GM12891 (cell line): ENCODE results near the gene DAB2IP.

Experiments used
- DNase-seq: peaks from one replicate; pipeline ENCODE4 v3.0.0; 2011; ENCODE audit warnings: low spot score; ENCODE audit not compliant: insufficient read length
- FAIRE-seq: peaks from 2 replicates; lab custom pipeline; 2011; peaks lifted over from hg19 to GRCh38; lab: Jason Lieb, UNC
- PAX5 ChIP-seq: IDR thresholded peaks from 2 replicates; pipeline ENCODE4 v1.6.1; 2011; ENCODE audit warnings: low read length, moderate library complexity, mild to moderate bottlenecking; ENCODE audit not compliant: insufficient read depth, severe bottlenecking
- POLR2A ChIP-seq: IDR thresholded peaks from 2 replicates; pipeline ENCODE4 v1.6.1; 2011; ENCODE audit warnings: low read depth, low read length, control low read depth
- POLR2AphosphoS5 ChIP-seq: IDR thresholded peaks from 2 replicates; pipeline ENCODE4 v1.6.1; 2011; ENCODE audit warnings: low read depth, low read length, control low read depth
- POU2F2 ChIP-seq: IDR thresholded peaks from 2 replicates; pipeline ENCODE4 v1.6.1; 2011; ENCODE audit warnings: low read depth, mild to moderate bottlenecking, control low read depth, low read length, moderate library complexity
- SPI1 ChIP-seq: IDR thresholded peaks from 2 replicates; pipeline ENCODE4 v1.6.1; 2011; ENCODE audit warnings: low read depth, low read length, control low read depth
- TAF1 ChIP-seq: IDR thresholded peaks from 2 replicates; pipeline ENCODE4 v1.6.1; 2011; ENCODE audit warnings: low read depth, low read length, control low read depth

Gene DAB2IP

GRCh38 chr9:121673576-121673975 is 22.1 kb downstream of the DAB2IP start:
- FAIRE-seq (no peak), DNase-seq (no peak)
- TF ChIP-seq POU2F2, result no peak
- TF ChIP-seq TAF1, result no peak
- no peak for TF ChIP-seq POLR2AphosphoS5

GRCh38 chr9:121674017-121674416 is 22.6 kb downstream of the DAB2IP start:
- FAIRE-seq (no peak), DNase-seq (no peak)
- TF ChIP-seq POU2F2 (no peak), PAX5 (no peak), POLR2AphosphoS5 (no peak), TAF1 (no peak), POLR2A (no peak), SPI1 (no peak)

GRCh38 chr9:121674952-121675351 is 23.5 kb downstream of the DAB2IP start:
- FAIRE-seq (no peak), DNase-seq (no peak)
- no peak for TF ChIP-seq POLR2AphosphoS5
- no peak for TF ChIP-seq POLR2A
- no peak for TF ChIP-seq POU2F2
- no peak for TF ChIP-seq SPI1
- no peak for TF ChIP-seq TAF1
- no peak for TF ChIP-seq PAX5

- DNase-seq (no peak), FAIRE-seq (no peak)
- no peak for TF ChIP-seq POLR2A
- TF ChIP-seq TAF1, result no peak
- TF ChIP-seq SPI1, result no peak
- TF ChIP-seq PAX5, result no peak
- TF ChIP-seq POU2F2, result no peak
- TF ChIP-seq POLR2AphosphoS5, result no peak
Observed at GRCh38 chr9:121675381-121675780, 23.9 kb downstream of the DAB2IP start.

- DNase-seq (no peak), FAIRE-seq (no peak)
- TF ChIP-seq POLR2AphosphoS5 (no peak), TAF1 (no peak), POLR2A (no peak), SPI1 (no peak), PAX5 (no peak), POU2F2 (no peak)
Observed at GRCh38 chr9:121675969-121676822, 24.8 kb downstream of the DAB2IP start.

- TF ChIP-seq PAX5 (no peak), TAF1 (no peak), SPI1 (no peak), POLR2AphosphoS5 (no peak), POLR2A (no peak), POU2F2 (no peak)
- DNase-seq (no peak), FAIRE-seq (no peak)
Observed at GRCh38 chr9:121676926-121677325, 25.5 kb downstream of the DAB2IP start.

GRCh38 chr9:121678501-121679022 is 27.1 kb downstream of the DAB2IP start:
- FAIRE-seq, result no peak
- DNase-seq, result no peak
- no peak for TF ChIP-seq TAF1
- TF ChIP-seq PAX5, result no peak
- TF ChIP-seq SPI1, result no peak
- TF ChIP-seq POLR2AphosphoS5, result no peak
- TF ChIP-seq POU2F2, result no peak
- no peak for TF ChIP-seq POLR2A

GRCh38 chr9:121679901-121680635 is 28.6 kb downstream of the DAB2IP start:
- FAIRE-seq, result no peak
- TF ChIP-seq TAF1 (no peak), POLR2A (no peak), POU2F2 (no peak), PAX5 (no peak), POLR2AphosphoS5 (no peak), SPI1 (no peak)
- DNase-seq, result no peak

GRCh38 chr9:121681404-121681803 is 30.0 kb downstream of the DAB2IP start:
- no peak for FAIRE-seq
- TF ChIP-seq POLR2A, result no peak
- TF ChIP-seq TAF1, result no peak
- no peak for TF ChIP-seq POU2F2
- no peak for TF ChIP-seq PAX5
- no peak for TF ChIP-seq POLR2AphosphoS5
- TF ChIP-seq SPI1, result no peak
- DNase-seq, result no peak
